ENCODE results near the gene ARHGAP22.

- TF ChIP-seq, protein P1, sequence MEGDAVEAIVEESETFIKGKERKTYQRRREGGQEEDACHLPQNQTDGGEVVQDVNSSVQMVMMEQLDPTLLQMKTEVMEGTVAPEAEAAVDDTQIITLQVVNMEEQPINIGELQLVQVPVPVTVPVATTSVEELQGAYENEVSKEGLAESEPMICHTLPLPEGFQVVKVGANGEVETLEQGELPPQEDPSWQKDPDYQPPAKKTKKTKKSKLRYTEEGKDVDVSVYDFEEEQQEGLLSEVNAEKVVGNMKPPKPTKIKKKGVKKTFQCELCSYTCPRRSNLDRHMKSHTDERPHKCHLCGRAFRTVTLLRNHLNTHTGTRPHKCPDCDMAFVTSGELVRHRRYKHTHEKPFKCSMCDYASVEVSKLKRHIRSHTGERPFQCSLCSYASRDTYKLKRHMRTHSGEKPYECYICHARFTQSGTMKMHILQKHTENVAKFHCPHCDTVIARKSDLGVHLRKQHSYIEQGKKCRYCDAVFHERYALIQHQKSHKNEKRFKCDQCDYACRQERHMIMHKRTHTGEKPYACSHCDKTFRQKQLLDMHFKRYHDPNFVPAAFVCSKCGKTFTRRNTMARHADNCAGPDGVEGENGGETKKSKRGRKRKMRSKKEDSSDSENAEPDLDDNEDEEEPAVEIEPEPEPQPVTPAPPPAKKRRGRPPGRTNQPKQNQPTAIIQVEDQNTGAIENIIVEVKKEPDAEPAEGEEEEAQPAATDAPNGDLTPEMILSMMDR (IDR thresholded peaks at IDR 0.05; ENCODE audit: low read length): no peak
- no peak for TF ChIP-seq EZH2 (optimal IDR thresholded peaks at IDR 0.05; ENCODE audit: low read depth, low read length)
Measured at GRCh38 chr10:48547061-48547895, 57.6 kb downstream of the ARHGAP22 start.

Data from MM.1S (cell line).